Astrocyte of the spinal cord (primary cell): ENCODE data around the gene SEL1L3.

Source experiments
- DNase-seq: peaks from one replicate; pipeline ENCODE4 v3.0.0; 2011; ENCODE audit warnings: low read depth, low spot score
- H3K4me3 ChIP-seq: 2 replicates; pipeline ENCODE4 v1.5.1; 2011; ENCODE audit warnings: low read depth, mild to moderate bottlenecking, low read length, moderate library complexity
- in situ Hi-C: cut with HindIII; loops from 2 replicates; pipeline ENCODE4 v1.10.0; 2017; ENCODE audit warnings: low sequenced_read_pairs
- TF ChIP-seq, protein P1 (sequence below): IDR thresholded peaks from 2 replicates; pipeline ENCODE4 v1.5.1; 2012; ENCODE audit warnings: low read depth, mild to moderate bottlenecking, low read length, inconsistent platforms

Gene SEL1L3

DNA sequence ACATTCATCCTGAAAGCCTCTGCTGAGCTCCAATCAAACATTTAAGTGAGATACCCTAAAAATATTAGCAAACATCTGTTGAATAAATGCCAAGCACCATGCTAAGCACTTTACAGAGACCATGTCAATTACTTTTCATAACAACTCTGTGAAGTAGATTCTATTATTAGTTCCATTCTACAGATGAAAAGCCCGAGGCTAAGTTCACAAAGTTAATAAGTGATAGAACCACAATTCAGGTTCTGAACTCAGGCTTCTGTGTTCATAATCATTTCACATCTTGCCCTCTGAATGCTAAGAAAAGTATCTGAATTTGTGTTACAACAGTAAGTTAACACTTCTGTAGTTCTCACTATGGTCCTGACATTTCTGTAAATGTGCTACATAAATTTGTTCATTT, 27.4 kb downstream of the SEL1L3 start:
- in situ Hi-C loops: no loop called here
- TF ChIP-seq, protein P1, sequence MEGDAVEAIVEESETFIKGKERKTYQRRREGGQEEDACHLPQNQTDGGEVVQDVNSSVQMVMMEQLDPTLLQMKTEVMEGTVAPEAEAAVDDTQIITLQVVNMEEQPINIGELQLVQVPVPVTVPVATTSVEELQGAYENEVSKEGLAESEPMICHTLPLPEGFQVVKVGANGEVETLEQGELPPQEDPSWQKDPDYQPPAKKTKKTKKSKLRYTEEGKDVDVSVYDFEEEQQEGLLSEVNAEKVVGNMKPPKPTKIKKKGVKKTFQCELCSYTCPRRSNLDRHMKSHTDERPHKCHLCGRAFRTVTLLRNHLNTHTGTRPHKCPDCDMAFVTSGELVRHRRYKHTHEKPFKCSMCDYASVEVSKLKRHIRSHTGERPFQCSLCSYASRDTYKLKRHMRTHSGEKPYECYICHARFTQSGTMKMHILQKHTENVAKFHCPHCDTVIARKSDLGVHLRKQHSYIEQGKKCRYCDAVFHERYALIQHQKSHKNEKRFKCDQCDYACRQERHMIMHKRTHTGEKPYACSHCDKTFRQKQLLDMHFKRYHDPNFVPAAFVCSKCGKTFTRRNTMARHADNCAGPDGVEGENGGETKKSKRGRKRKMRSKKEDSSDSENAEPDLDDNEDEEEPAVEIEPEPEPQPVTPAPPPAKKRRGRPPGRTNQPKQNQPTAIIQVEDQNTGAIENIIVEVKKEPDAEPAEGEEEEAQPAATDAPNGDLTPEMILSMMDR: no peak
- DNase-seq: no peak
- H3K4me3 ChIP-seq: no peak overlapping the region

DNA sequence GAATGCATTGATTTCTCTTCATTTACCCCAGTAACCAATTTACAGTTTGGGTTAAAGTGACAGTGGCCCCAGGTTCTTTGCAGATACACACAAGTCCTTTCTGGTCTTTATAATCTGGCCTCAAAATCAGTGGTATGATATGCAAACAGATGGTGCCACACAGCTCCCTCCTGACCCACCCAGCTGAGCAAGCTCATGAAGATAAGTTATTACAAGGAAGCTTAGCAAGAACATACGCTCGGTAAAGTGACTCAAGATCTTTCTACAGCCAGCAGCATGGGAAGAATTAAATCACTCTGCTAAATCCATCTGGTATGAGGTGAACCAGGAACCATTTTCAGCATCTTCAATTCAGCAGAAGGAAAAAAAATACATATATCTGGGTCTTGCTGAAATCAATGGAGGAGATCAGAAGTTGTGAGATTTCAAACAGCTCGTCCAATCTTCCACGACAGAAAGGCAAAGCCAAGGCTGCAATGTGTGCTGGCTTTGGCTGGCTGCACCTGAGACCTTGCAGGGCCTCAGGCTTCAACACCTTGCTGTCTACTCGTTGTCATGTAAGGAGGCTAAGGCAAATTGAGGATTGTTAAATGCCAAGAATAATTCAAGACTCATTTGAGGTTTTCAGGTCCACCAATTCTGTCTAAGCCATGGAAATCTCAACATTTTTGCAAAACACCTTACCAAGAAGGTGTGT, 28.2 kb downstream of the SEL1L3 start:
- in situ Hi-C loops: no loop called here
- DNase-seq: no peak

DNA sequence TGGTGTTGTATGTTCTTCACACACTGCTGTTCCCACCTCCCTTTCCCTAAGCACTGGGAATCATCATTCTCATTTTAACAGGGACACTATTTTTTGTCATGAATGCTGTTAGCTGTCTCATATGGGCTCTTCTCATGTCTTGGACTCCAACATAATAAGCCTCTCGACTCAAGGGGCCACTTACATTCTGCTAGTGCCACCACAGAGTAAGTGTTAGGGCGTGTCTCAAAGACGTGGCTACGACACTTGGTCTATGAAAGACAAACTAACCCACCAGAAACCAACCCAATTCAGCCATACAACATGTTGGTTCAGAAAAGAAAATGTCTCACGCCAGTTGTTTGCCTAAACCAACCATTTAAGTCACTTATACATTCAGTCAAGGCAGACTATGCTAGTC, 32.2 kb downstream of the SEL1L3 start:
- no peak overlapping the region for H3K4me3 ChIP-seq
- TF ChIP-seq, protein P1: no peak
- no peak for DNase-seq
- in situ Hi-C loops: no loop called here

More for the DNA sequence above, 28.2 kb downstream of the SEL1L3 start:
- TF ChIP-seq, protein P1: no peak
- H3K4me3 ChIP-seq: no peak overlapping the region

DNA sequence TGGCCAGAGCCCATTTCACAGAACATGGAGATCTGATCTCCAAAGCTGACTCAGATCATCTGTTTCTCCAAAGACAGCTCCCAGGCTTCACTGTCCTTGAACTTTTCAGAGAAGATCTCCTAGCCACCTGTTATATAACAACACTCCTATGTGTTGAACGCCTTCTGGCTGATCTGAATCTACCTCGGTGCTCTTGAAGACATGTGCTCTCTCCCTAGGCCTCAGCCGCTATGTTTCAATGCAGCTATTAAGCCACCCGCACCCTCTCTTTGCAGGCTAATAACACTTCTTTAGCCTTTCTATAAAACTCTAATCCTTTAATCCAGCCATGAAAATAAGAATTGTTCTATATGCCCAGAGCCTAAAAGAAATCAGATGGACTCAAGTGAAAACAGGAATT, 34.9 kb downstream of the SEL1L3 start:
- no peak overlapping the region for H3K4me3 ChIP-seq
- in situ Hi-C loops: no loop called here
- DNase-seq: no peak
- TF ChIP-seq, protein P1: no peak

DNA sequence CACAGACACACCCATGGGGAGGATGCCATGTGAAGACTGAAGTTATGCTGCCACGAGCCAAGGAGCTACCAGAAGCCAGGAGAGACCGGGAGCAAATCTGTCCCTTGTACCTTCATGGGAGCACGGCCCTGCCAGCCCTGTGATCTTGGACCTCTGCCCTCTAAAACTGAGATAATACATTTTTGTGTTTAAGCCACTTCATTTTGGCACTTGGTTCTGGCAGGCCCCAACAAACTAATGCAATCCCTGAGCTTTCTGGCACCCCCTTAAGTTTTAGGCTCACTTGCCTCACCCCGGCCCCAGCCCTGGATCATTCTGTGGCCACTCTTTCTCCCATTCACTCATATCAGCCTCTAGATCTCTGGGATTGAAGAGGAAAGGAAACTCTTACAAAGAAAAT, 35.4 kb downstream of the SEL1L3 start:
- TF ChIP-seq, protein P1: no peak
- H3K4me3 ChIP-seq: no peak overlapping the region
- no peak for DNase-seq
- in situ Hi-C loops: no loop called here

DNA sequence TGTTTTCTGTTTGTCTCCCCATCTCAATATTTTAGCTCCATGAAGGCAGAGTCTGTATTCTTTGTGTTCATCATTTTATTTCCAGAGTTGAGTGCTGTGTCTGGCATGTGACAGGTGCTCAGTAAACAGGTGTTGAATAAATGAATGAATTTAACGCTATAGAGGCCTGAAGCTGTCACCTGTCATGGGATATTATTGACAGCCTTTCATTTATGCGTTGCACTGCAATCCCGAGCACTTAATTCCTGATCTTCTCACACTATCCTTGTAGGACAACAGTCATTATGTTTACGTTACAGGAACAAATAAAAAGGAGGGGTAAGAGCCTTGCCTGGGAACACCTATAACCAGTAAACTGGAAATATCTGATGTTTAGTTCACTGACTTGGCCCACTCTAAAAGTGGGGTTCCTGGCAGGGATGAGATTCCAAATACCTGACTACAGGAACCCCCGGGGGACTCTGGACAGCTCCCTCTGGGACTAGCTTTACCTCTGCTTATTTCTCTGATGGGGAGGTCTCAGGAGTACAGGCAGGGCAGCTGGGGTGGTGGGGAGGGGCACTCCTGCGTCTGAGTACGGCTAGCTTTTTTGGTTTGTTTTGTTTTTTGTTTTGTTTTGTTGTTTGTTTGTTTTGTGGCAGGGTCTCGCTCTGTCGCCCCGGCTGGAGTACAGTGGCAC, 36.6 kb downstream of the SEL1L3 start:
- in situ Hi-C loops: no loop called here
- no peak for DNase-seq
- no peak overlapping the region for H3K4me3 ChIP-seq
- TF ChIP-seq, protein P1: no peak
